ENCODE measurements around the gene IL1RAP.

Gene IL1RAP

DNA sequence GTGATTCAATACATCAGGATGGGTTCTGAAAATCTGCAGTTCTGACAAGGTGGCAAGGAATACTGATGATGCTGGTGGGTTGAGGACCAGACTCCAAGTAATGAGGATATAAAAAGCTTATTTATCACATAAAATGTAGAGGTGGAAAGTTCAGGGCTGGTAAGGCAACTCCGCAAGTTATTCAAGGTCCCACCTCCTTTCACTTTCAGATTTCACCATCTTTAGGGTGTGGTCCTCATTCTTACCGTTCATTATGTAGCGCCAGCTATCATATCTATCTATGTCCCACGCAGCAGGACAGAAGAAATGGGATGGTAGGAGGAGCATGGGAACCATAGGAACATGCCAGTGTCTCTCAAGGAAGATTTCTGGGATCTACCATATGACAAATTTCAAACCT is 80.3 kb downstream of the IL1RAP start:
- DNase-seq (ENCODE audit: low spot score): no peak
- TF ChIP-seq, protein P1, sequence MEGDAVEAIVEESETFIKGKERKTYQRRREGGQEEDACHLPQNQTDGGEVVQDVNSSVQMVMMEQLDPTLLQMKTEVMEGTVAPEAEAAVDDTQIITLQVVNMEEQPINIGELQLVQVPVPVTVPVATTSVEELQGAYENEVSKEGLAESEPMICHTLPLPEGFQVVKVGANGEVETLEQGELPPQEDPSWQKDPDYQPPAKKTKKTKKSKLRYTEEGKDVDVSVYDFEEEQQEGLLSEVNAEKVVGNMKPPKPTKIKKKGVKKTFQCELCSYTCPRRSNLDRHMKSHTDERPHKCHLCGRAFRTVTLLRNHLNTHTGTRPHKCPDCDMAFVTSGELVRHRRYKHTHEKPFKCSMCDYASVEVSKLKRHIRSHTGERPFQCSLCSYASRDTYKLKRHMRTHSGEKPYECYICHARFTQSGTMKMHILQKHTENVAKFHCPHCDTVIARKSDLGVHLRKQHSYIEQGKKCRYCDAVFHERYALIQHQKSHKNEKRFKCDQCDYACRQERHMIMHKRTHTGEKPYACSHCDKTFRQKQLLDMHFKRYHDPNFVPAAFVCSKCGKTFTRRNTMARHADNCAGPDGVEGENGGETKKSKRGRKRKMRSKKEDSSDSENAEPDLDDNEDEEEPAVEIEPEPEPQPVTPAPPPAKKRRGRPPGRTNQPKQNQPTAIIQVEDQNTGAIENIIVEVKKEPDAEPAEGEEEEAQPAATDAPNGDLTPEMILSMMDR (IDR thresholded peaks at IDR 0.05; ENCODE audit: extremely low read depth, insufficient read depth, missing control alignments): no peak
- in situ Hi-C loops (cut with MboI; ENCODE audit: low pct_unique_long_range_greater_than_20kb, low sequenced_read_pairs, unreplicated experiment): no loop called here

DNA sequence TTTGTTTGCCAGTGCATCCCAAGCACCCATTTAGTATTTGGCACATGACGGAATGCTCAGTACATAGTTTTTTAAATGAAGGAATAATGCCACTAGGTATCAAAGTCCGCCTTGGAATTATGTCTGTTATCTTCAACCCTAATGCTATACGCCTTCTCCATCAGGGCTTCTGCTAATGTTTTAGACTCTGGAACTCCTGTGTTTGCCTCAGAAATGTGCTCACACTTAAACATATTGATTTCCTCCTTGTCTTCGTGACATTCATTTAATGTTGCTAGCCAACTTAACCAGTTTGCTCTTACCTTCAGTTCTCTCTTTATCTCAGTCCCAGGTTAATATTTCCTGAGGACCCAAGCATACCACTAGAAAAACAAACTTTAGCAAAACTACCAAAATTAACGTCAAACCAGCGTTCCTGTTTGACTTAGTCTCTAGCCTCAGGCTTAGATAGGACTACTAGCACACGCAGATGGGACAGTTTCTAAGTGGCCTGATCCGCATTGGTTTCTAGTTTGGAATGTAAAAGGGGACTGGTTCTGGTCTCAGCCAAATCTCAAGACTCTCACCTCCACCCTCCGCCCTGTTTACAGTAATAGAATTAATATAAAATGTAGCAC is 81.4 kb downstream of the IL1RAP start:
- TF ChIP-seq, protein P1 (IDR thresholded peaks at IDR 0.05; ENCODE audit: extremely low read depth, insufficient read depth, missing control alignments): no peak
- in situ Hi-C loops (cut with MboI; ENCODE audit: low pct_unique_long_range_greater_than_20kb, low sequenced_read_pairs, unreplicated experiment): no loop called here
- no peak for DNase-seq (ENCODE audit: low spot score)

DNA sequence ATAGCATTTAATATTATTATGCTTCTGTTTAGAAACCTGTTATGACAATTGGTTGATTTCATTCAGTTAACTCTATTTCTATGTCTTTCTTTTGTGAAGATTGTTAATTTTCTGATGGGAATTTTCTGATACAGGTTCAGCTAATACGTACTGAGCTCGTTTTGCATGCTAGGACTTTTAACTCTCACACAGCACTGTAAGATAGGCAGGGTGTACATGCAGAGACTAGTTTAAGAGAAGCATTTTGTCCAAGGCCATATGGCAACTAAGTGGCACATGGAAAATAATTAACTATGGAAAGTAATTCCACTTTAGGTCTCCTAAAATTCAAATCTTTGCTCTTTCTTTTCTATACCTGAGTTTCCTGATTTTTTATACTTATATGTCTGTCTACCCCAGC is 81.9 kb downstream of the IL1RAP start:
- DNase-seq (ENCODE audit: low spot score): no peak
- in situ Hi-C loops (cut with MboI; ENCODE audit: low pct_unique_long_range_greater_than_20kb, low sequenced_read_pairs, unreplicated experiment): no loop called here
- TF ChIP-seq, protein P1 (IDR thresholded peaks at IDR 0.05; ENCODE audit: extremely low read depth, insufficient read depth, missing control alignments): no peak

DNA sequence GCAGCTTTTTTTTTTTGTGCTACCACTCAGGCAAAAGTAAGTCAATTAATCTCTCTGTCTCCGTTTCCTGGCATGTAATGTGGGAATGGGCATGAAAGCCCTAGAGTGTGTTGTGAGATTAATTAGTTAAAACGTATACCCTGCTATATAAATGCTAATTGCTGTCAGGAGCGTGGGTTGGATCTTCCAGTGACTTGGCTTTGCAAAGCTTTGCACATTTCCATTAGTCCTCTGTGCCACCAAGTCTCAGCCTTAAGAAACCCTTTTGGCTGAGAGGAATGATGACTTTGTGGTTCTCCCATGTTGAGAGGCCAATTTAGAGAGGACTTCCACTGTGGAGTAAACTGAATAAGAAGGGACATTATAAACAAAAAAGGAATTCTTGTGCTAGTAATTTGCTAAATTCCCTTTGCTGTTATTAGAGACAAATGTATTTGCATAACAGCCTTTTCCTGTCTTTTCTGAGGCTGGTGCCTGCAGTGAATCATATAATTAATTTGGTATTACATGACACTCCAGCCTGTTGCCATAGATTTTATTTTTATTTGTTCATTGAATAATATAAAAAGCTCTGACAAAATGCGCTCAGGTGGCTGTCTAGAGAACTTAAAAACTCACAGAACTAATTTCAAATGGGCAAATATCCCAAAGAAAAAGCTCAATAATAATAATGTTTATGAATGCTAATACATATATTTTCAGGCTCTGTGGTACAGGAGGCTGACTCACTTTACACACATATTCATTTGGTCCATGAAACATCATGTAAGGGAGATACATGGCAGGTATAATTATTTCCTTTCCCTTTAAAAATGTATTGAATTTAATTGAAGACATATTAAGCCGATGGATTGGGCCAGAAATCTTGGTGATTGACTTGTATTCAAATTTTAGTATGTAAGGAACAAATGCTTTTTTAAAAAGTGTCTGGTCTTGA is 82.7 kb downstream of the IL1RAP start:
- in situ Hi-C loops (cut with MboI; ENCODE audit: low pct_unique_long_range_greater_than_20kb, low sequenced_read_pairs, unreplicated experiment): no loop called here
- TF ChIP-seq, protein P1 (IDR thresholded peaks at IDR 0.05; ENCODE audit: extremely low read depth, insufficient read depth, missing control alignments): no peak
- DNase-seq (ENCODE audit: low spot score): no peak

DNA sequence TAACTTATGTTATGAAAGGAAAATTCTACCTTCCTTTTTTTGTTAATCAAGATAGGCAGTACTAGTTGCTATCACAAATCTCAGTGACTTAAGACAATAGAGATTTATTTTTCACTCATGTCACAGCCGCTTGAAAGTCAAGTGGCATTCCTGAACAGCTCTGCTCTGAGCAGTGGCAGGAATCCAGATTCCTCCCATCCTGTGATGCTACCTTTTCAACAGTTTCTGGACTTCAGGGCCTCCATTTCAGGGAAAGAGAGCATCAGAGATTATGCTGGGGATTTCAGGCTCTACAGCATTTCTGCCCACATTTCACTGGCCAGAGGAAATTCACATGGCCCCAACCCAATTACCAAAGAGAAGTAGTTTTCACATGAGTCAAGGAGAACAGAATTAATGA is 83.4 kb downstream of the IL1RAP start:
- no peak for DNase-seq (ENCODE audit: low spot score)
- TF ChIP-seq, protein P1 (IDR thresholded peaks at IDR 0.05; ENCODE audit: extremely low read depth, insufficient read depth, missing control alignments): no peak
- in situ Hi-C loops (cut with MboI; ENCODE audit: low pct_unique_long_range_greater_than_20kb, low sequenced_read_pairs, unreplicated experiment): no loop called here

DNA sequence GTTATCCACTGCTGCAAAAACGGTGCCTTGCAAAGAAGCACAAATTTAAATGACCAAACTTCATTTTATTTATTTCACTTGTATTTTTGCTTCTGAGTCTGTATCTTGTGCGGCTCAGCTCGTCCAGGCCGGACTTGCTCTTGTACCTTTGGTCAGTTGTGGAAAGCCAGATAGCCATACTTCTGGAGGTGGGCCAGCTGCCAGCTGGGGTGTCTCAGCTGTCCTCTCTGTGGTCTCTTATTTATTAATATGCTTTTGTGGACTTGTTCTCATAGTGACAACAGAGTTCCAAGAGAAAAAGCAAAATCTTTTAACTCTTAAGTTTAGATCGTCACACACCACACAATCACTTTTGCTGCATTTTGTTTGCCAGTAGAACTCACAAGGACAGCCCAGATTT is 87.7 kb downstream of the IL1RAP start:
- TF ChIP-seq, protein P1 (IDR thresholded peaks at IDR 0.05; ENCODE audit: extremely low read depth, insufficient read depth, missing control alignments): no peak
- no peak for DNase-seq (ENCODE audit: low spot score)
- in situ Hi-C loops (cut with MboI; ENCODE audit: low pct_unique_long_range_greater_than_20kb, low sequenced_read_pairs, unreplicated experiment): no loop called here
